K562 (cell line): ENCODE results near the gene ZGLP1. TPM values are rescaled to one million over a fixed set of nuclear protein-coding genes. Genes with fewer than 3 reads are reported as not detected.

ENCODE experiments used
- DPF2 ChIP-seq: fragments of 450-650 bp; IDR thresholded peaks from 2 replicates; pipeline ENCODE4 v1.6.1; 2016
- FOS ChIP-seq: IDR thresholded peaks from 3 replicates; pipeline ENCODE4 v1.6.1; 2011; ENCODE audit not compliant: insufficient read length; ENCODE audit errors: extremely low read depth
- LCOR ChIP-seq: sonication (generic); formaldehyde crosslinking; IDR thresholded peaks from 2 replicates; pipeline ENCODE4 v1.8.0; 2022; ENCODE audit warnings: mild to moderate bottlenecking, missing genetic modification reagents
- MLLT1 ChIP-seq, 2 experiments: fragments of 450-650 bp; IDR thresholded peaks; 2 replicates each; pipeline ENCODE4 v1.6.1; 2016
- NFYB ChIP-seq: IDR thresholded peaks from 2 replicates; pipeline ENCODE4 v1.6.1; 2011; ENCODE audit warnings: mild to moderate bottlenecking, moderate library complexity; ENCODE audit not compliant: insufficient read length; ENCODE audit errors: extremely low read depth
- PML ChIP-seq: IDR thresholded peaks from 2 replicates; pipeline ENCODE4 v1.6.1; 2012; ENCODE audit warnings: low read length, inconsistent platforms
- POLR2A ChIP-seq: fragments of 450-650 bp; conservative IDR thresholded peaks from 2 replicates; pipeline ENCODE4 v1.6.1; 2016
- POLR2AphosphoS2 ChIP-seq: IDR thresholded peaks from 2 replicates; pipeline ENCODE4 v1.6.1; 2012; ENCODE audit warnings: low read length, improper control_type of control experiment
- POLR2B ChIP-seq: fragments of 450-650 bp; IDR thresholded peaks from 2 replicates; pipeline ENCODE4 v1.6.1; 2018; ENCODE audit warnings: low read depth; ENCODE audit not compliant: partially characterized antibody
- RBBP5 ChIP-seq: fragments of 200-600 bp; sonication (generic); IDR thresholded peaks from 2 replicates; pipeline ENCODE4 v1.6.1; 2012; ENCODE audit warnings: borderline replicate concordance, mild to moderate bottlenecking, low read length, control low read depth, inconsistent platforms; ENCODE audit not compliant: insufficient read depth, poor library complexity, severe bottlenecking
- SMARCE1 ChIP-seq: fragments of 450-650 bp; IDR thresholded peaks from 2 replicates; pipeline ENCODE4 v1.7.1; 2016; ENCODE audit warnings: mild to moderate bottlenecking
- YY1 ChIP-seq, 3 experiments: IDR thresholded peaks; 2 replicates each; pipeline ENCODE4 v1.6.1; 2011; ENCODE audit warnings: low read length in 2 of 3, mild to moderate bottlenecking in 2 of 3, moderate library complexity in 2 of 3, borderline replicate concordance in 1 of 3, control low read depth in 1 of 3, low read depth in 1 of 3; ENCODE audit not compliant: insufficient read depth in 3 of 3, insufficient replicate concordance in 2 of 3, control insufficient read depth in 1 of 3, insufficient read length in 1 of 3; ENCODE audit errors: extremely low read depth in 1 of 3
- ZBTB40 ChIP-seq, 2 experiments: fragments of 450-650 bp in 1 of 2; sonication (generic) in 1 of 2; formaldehyde crosslinking in 1 of 2; IDR thresholded peaks; 2 replicates each; pipeline versions ENCODE4 v1.7.1 to v1.9.0; 2016 to 2022; ENCODE audit warnings: inconsistent platforms in 1 of 2, mild to moderate bottlenecking in 1 of 2, missing genetic modification reagents in 1 of 2
- ZNF384 ChIP-seq: IDR thresholded peaks from 2 replicates; pipeline ENCODE4 v1.6.1; 2012; ENCODE audit warnings: low read depth, low read length, improper control_type of control experiment
- polyA plus RNA-seq, 8 experiments: library from polyadenylated mRNA; depleted of rRNA in 4 of 8; stranded (reverse) in 5 of 8; unstranded in 3 of 8; fragments of >200 nt; fragmentation: Nextera tagmentation in 2 of 8; fragmentation: Illumina TruSeq in 1 of 8; extraction: Ambion mirVana in 2 of 8; extraction: Trizol in 1 of 8; gene quantifications; 2 replicates each; pipeline versions ENCODE4 v1.2.1 to v1.2.3, GENCODE V29; 2011 to 2014; ENCODE audit warnings: inconsistent platforms in 1 of 8, missing spikeins in 1 of 8
- total RNA-seq, 7 experiments: library from RNA; depleted of rRNA in 6 of 7; stranded (reverse); fragments of >200 nt in 6 of 7; fragmentation: Illumina TruSeq in 2 of 7; extraction: Trizol in 2 of 7; gene quantifications; 2 replicates each; pipeline versions ENCODE4 v1.2.1 to v1.2.3, GENCODE V29; 2011 to 2021; ENCODE audit warnings: low replicate concordance in 1 of 7
- TF ChIP-seq, protein P1 (sequence below): fragments of 450-650 bp; IDR thresholded peaks from 2 replicates; pipeline ENCODE4 v1.6.1; 2016; ENCODE audit warnings: borderline replicate concordance

ZGLP1 gene
- total and polyA plus RNA-seq, 9 of the 15 experiments (the other 6 are each of a cell fraction or from before 2014, with no cell fraction given) = 0.24 to 4.5 (median 2.2) TPM

- peak; percentile 59 for TF ChIP-seq POLR2B
- TF ChIP-seq PML = peak; percentile 50; the same call in 1 of the 2 replicates
- TF ChIP-seq POLR2A = peak; percentile 89
- TF ChIP-seq ZBTB40 (IDR thresholded peaks at IDR 0.05) = 0 out of 2 replicates have a peak, but pooled peaks have one; percentile 27
- no peak for TF ChIP-seq ZBTB40 (CRISPR knock-in tag; IDR thresholded peaks at IDR 0.05)
- TF ChIP-seq RBBP5 = peak; percentile 63
- TF ChIP-seq SMARCE1 = 0 out of 2 replicates have a peak, but pooled peaks have one; percentile 11
- 0 out of 2 replicates have a peak, but pooled peaks have one; percentile 5 for TF ChIP-seq LCOR (CRISPR knock-in tag)
- TF ChIP-seq ZNF384 = 0 out of 2 replicates have a peak, but pooled peaks have one; percentile 4
- TF ChIP-seq DPF2 = 0 out of 2 replicates have a peak, but pooled peaks have one; percentile 25
- peak; percentile 73 for TF ChIP-seq FOS
- 0 out of 2 replicates have a peak, but pooled peaks have one; percentile 19 for TF ChIP-seq POLR2AphosphoS2
- peak; percentile 75 for TF ChIP-seq NFYB
- peak in 1 of 3 experiments; percentile 40 for TF ChIP-seq YY1 (IDR thresholded peaks at IDR 0.05; ENCODE audit: borderline replicate concordance in 1 of 3, control insufficient read depth in 1 of 3, extremely low read depth in 1 of 3, insufficient read depth in 3 of 3, insufficient read length in 1 of 3, insufficient replicate concordance in 2 of 3, low read depth in 1 of 3, low read length in 2 of 3)
- TF ChIP-seq, protein P1, sequence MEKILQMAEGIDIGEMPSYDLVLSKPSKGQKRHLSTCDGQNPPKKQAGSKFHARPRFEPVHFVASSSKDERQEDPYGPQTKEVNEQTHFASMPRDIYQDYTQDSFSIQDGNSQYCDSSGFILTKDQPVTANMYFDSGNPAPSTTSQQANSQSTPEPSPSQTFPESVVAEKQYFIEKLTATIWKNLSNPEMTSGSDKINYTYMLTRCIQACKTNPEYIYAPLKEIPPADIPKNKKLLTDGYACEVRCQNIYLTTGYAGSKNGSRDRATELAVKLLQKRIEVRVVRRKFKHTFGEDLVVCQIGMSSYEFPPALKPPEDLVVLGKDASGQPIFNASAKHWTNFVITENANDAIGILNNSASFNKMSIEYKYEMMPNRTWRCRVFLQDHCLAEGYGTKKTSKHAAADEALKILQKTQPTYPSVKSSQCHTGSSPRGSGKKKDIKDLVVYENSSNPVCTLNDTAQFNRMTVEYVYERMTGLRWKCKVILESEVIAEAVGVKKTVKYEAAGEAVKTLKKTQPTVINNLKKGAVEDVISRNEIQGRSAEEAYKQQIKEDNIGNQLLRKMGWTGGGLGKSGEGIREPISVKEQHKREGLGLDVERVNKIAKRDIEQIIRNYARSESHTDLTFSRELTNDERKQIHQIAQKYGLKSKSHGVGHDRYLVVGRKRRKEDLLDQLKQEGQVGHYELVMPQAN = no peak
- TF ChIP-seq MLLT1 (IDR thresholded peaks at IDR 0.05) = 0 out of 4 replicates have a peak, but pooled peaks of 1 of the 2 experiments have one; percentile 32
Measured at GRCh38 chr19:10288662-10289166, 20.9 kb downstream of the ZGLP1 start (continued).
